ENCODE measurements around the gene SURF6. TPM values are rescaled to one million over a fixed set of nuclear protein-coding genes. Genes with fewer than 3 reads are reported as not detected.

The SURF6 gene
- total RNA-seq, 3 donors from 2014 or later (not counting 1 experiment from before 2014, with no cell fraction given) = 13.8 to 23.5 (median 21.3) TPM

Other genes with a start within 250 kb of the SURF6 start
- 100 to 1,000 TPM; 206 to 250 (median 208) TPM for gene RALGDS, start 214.9 kb downstream of the SURF6 start, total RNA-seq
- gene GBGT1, start 172.3 kb downstream of the SURF6 start, total RNA-seq = 1 to 10 TPM; 1.4 to 2.2 (median 1.7) TPM
- not detected for gene OBP2B, start 126.9 kb downstream of the SURF6 start, total RNA-seq
- 1 to 10 TPM in 1 of 3 donors, under 1 TPM in 2; 0.20 to 4.2 (median 0.56) TPM for gene ABO, start 61.0 kb downstream of the SURF6 start, total RNA-seq
- gene MED22, start 11.9 kb upstream of the SURF6 start, total RNA-seq = 10 to 100 TPM; 23.8 to 37.0 (median 28.1) TPM
- 1,000 to 10,000 TPM; 1,409 to 1,616 (median 1,600) TPM for gene RPL7A, start 12.0 kb upstream of the SURF6 start, total RNA-seq
- gene SURF1, start 20.3 kb upstream of the SURF6 start, total RNA-seq = 10 to 100 TPM; 35.6 to 44.4 (median 37.2) TPM
- gene SURF2, start 20.4 kb upstream of the SURF6 start, total RNA-seq = 10 to 100 TPM; 14.3 to 14.9 (median 14.7) TPM
- gene SURF4, start 39.9 kb upstream of the SURF6 start, total RNA-seq = 100 to 1,000 TPM; 111 to 135 (median 114) TPM
- gene STKLD1, start 40.2 kb upstream of the SURF6 start, total RNA-seq = 1 to 10 TPM in 2 of 3 donors, under 1 TPM in 1; 0.53 to 2.9 (median 1.1) TPM
- 10 to 100 TPM; 14.2 to 21.6 (median 18.8) TPM for gene REXO4, start 81.8 kb upstream of the SURF6 start, total RNA-seq
- 1 to 10 TPM; 2.3 to 3.0 (median 2.8) TPM for gene ADAMTS13, start 86.2 kb upstream of the SURF6 start, total RNA-seq
- gene CACFD1, start 123.8 kb upstream of the SURF6 start, total RNA-seq = 1 to 10 TPM; 4.5 to 8.3 (median 5.4) TPM
- 10 to 100 TPM in 2 of 3 donors, 1 to 10 TPM in 1; 5.0 to 20.1 (median 18.5) TPM for gene SLC2A6, start 142.9 kb upstream of the SURF6 start, total RNA-seq
- not detected for gene MYMK, start 188.8 kb upstream of the SURF6 start, total RNA-seq
- gene ADAMTSL2, start 198.5 kb upstream of the SURF6 start, total RNA-seq = not detected